Bronchial epithelial cell (primary cell): ENCODE measurements around the gene OR2L3. TPM values are rescaled to one million over a fixed set of nuclear protein-coding genes. Genes with fewer than 3 reads are reported as not detected.

Experiments used
- DNase-seq: peaks from one replicate; pipeline ENCODE4 v3.0.0-alpha.2; 2010; ENCODE audit warnings: low read depth
- FAIRE-seq: peaks from 2 replicates; lab custom pipeline; 2011; peaks lifted over from hg19 to GRCh38; lab: Jason Lieb, UNC
- H3K27me3 ChIP-seq: 2 replicates; pipeline ENCODE4 v1.5.1; 2011; ENCODE audit warnings: low read length; ENCODE audit not compliant: control insufficient read depth, insufficient read depth
- H3K36me3 ChIP-seq: 2 replicates; pipeline ENCODE4 v1.5.1; 2011; ENCODE audit warnings: low read length; ENCODE audit not compliant: control insufficient read depth, insufficient read depth
- H3K4me3 ChIP-seq: 2 replicates; pipeline ENCODE4 v1.5.1; 2011; ENCODE audit warnings: mild to moderate bottlenecking, low read depth, low read length, control low read depth
- CTCF ChIP-seq: IDR thresholded peaks from 2 replicates; pipeline ENCODE4 v1.5.1; 2011; ENCODE audit warnings: mild to moderate bottlenecking, moderate library complexity, low read length, control low read depth, inconsistent platforms; ENCODE audit not compliant: insufficient read depth, severe bottlenecking
- total RNA-seq: library from RNA; depleted of rRNA; stranded (reverse); fragments of >200 nt; gene quantifications from 2 replicates; pipeline ENCODE4 v1.2.1, GENCODE V29; 2014

Gene OR2L3
- total RNA-seq, 1 donor from 2014 or later, result not detected

GRCh38 chr1:248015803-248016202 lies 30.8 kb upstream of the OR2L3 start:
- FAIRE-seq, result no peak
- TF ChIP-seq CTCF, result no peak

GRCh38 chr1:248029770-248030169 lies 16.9 kb upstream of the OR2L3 start, which contains the start of gene OR2L2:
Gene OR2L2 (plus strand): TSS chr1:248030070. CDS start chr1:248038268, 8,198 bp downstream.
- H3K27me3 ChIP-seq, result no peaks in the 10 kb centered on the region
- TF ChIP-seq CTCF, result no peak
- DNase-seq (no peak), FAIRE-seq (no peak)
- no peak within 1 kb of the TSS for H3K4me3 ChIP-seq
- H3K36me3 ChIP-seq, result no peaks in the 10 kb centered on the region

More at GRCh38 chr1:248015803-248016202, 30.8 kb upstream of the OR2L3 start:
- no peak for DNase-seq
- no peaks in the 10 kb centered on the region for H3K27me3 ChIP-seq
- no peak overlapping the region for H3K4me3 ChIP-seq
- H3K36me3 ChIP-seq, result no peaks in the 10 kb centered on the region

DNA sequence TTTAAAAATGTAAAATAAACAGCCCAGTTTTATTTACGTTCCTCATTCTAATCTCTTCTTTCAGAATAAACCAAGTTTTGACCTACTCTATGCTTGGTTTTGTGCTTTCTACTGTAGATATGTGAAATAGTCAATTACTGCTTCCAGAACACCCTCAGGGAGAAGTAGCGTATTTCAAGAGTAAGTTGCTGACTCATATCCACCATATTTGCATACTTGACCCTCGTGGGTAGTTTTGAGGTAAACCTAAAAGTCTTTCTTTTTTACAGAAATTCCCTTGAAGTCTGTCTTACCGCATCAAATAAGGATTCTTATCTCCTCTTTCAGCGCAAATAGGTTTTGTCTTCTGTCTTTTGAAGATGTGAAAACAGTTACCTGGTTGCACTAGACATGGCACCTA lies 1.4 kb upstream of the OR2L3 start:
- TF ChIP-seq CTCF, result no peak
- H3K27me3 ChIP-seq, result no peaks in the 10 kb centered on the region
- DNase-seq (no peak), FAIRE-seq (no peak)
- H3K4me3 ChIP-seq, result no peak overlapping the region
- no peaks in the 10 kb centered on the region for H3K36me3 ChIP-seq

GRCh38 chr1:248047008-248047407 lies 372 bp downstream of the OR2L3 start:
- DNase-seq (no peak), FAIRE-seq (no peak)
- Histone ChIP-seq H3K27me3 (no peaks in the 10 kb centered on the region), H3K36me3 (no peaks in the 10 kb centered on the region), H3K4me3 (no peak overlapping the region)
- no peak for TF ChIP-seq CTCF

GRCh38 chr1:248054671-248055070 lies 8.0 kb downstream of the OR2L3 start:
- DNase-seq (no peak), FAIRE-seq (no peak)
- H3K27me3 ChIP-seq, result no peaks in the 10 kb centered on the region
- no peaks in the 10 kb centered on the region for H3K36me3 ChIP-seq
- TF ChIP-seq CTCF, result no peak
- no peak overlapping the region for H3K4me3 ChIP-seq

DNA sequence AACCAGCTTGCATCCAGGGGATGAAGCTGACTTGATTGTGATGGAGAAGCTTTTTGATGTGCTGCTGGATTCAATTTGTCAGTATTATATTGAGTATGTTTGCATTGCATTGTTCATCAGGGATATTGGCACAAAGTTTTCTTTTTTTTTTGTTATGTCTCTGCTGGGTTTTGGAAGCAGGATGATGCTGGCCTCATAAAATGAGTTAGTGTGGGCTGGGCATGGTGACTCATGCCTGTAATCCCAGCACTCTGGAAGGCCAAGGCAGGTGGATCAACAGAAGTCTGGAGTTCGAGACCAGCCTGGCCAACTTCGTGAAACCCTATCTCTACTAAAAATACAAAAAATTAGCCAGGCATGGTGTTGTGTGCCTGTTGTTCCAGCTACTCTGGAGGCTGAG lies 8.6 kb downstream of the OR2L3 start:
- H3K36me3 ChIP-seq, result no peaks in the 10 kb centered on the region
- no peak for FAIRE-seq
- no peaks in the 10 kb centered on the region for H3K27me3 ChIP-seq
- no peak for DNase-seq
- no peak for TF ChIP-seq CTCF
- no peak overlapping the region for H3K4me3 ChIP-seq
